Right hindlimb (tissue), 1 donor: ENCODE results near the gene CTNNA1.
"Not testable (repeated sequence)": the region's sequence is repeated elsewhere in the genome, so short reads cannot be mapped to it uniquely, and the experiment has no call there.

Experiments
- DNase-seq: peaks from one replicate; pipeline ENCODE4 v3.0.0-alpha.2; 2018

CTNNA1 gene

GRCh38 chr5:138910546-138911185, 157.4 kb downstream of the CTNNA1 start:
- DNase-seq = no peak

- DNase-seq = no peak
These were observed 158.2 kb downstream of the CTNNA1 start for GRCh38 chr5:138911441-138911840.

- DNase-seq = no peak
These were observed 158.9 kb downstream of the CTNNA1 start for GRCh38 chr5:138912093-138912492.

GRCh38 chr5:138913773-138914172, 160.5 kb downstream of the CTNNA1 start:
- no peak for DNase-seq

GRCh38 chr5:138914338-138914737, 161.1 kb downstream of the CTNNA1 start:
- no peak for DNase-seq

- no peak for DNase-seq
These were observed 165.5 kb downstream of the CTNNA1 start for GRCh38 chr5:138918686-138919085.

- DNase-seq = no peak
These were observed 167.0 kb downstream of the CTNNA1 start for GRCh38 chr5:138920181-138920580.

GRCh38 chr5:138921362-138921761, 168.1 kb downstream of the CTNNA1 start:
- DNase-seq = not testable (repeated sequence)

GRCh38 chr5:138922494-138922893, 169.3 kb downstream of the CTNNA1 start:
- DNase-seq = no peak

- DNase-seq = no peak
These were observed 171.9 kb downstream of the CTNNA1 start for GRCh38 chr5:138925090-138925635.

GRCh38 chr5:138926257-138926656, 173.0 kb downstream of the CTNNA1 start:
- no peak for DNase-seq

- no peak for DNase-seq
These were observed 173.6 kb downstream of the CTNNA1 start for GRCh38 chr5:138926688-138927448.

GRCh38 chr5:138927544-138927943, 174.3 kb downstream of the CTNNA1 start:
- no peak for DNase-seq

- peak; percentile 74 for DNase-seq
These were observed 174.8 kb downstream of the CTNNA1 start for GRCh38 chr5:138927979-138928378.

- DNase-seq = no peak
These were observed 176.3 kb downstream of the CTNNA1 start for GRCh38 chr5:138929571-138929955.

GRCh38 chr5:138930371-138931097, 177.3 kb downstream of the CTNNA1 start:
- no peak for DNase-seq

- DNase-seq = no peak
These were observed 179.1 kb downstream of the CTNNA1 start for GRCh38 chr5:138932171-138932810.

GRCh38 chr5:138933522-138934290, 180.5 kb downstream of the CTNNA1 start:
- no peak for DNase-seq

- DNase-seq = no peak
These were observed 181.7 kb downstream of the CTNNA1 start for GRCh38 chr5:138934971-138935370.

GRCh38 chr5:138935466-138935865, 182.2 kb downstream of the CTNNA1 start:
- no peak for DNase-seq

GRCh38 chr5:138936225-138936967, 183.2 kb downstream of the CTNNA1 start:
- no peak for DNase-seq

GRCh38 chr5:138936968-138937345, 183.7 kb downstream of the CTNNA1 start:
- no peak for DNase-seq
